Neural cell (in vitro differentiated cells): ENCODE measurements around the gene MALRD1. TPM values are rescaled to one million over a fixed set of nuclear protein-coding genes. Genes with fewer than 3 reads are reported as not detected.

Source experiments
- H2AFZ ChIP-seq: fragments of 200-600, 300-800 bp; sonication (generic), shearing (Covaris generic); 2 replicates; pipeline ENCODE4 v1.6.0; 2014; ENCODE audit warnings: low read depth, mild to moderate bottlenecking, antibody characterized with exemption, low read length, moderate library complexity
- H3F3A ChIP-seq: fragments of 200-600 bp; shearing (Covaris generic); 2 replicates; pipeline ENCODE4 v1.6.1; 2016; ENCODE audit warnings: mild to moderate bottlenecking, moderate library complexity, mixed read lengths, antibody characterized with exemption, low read length; ENCODE audit not compliant: insufficient read depth, poor library complexity, severe bottlenecking
- H3K27ac ChIP-seq: fragments of 200-600, 300-800 bp; sonication (generic), shearing (Covaris generic); 2 replicates; pipeline ENCODE4 v1.5.1; 2014; ENCODE audit warnings: mild to moderate bottlenecking, low read length, moderate library complexity
- H3K27me3 ChIP-seq: fragments of 300-800, 200-600 bp; sonication (generic), shearing (Covaris generic); 2 replicates; pipeline ENCODE4 v1.6.0; 2014; ENCODE audit warnings: mild to moderate bottlenecking, low read depth, low read length, moderate library complexity; ENCODE audit not compliant: insufficient read depth
- H3K36me3 ChIP-seq: fragments of 300-800, 200-600 bp; sonication (generic), shearing (Covaris generic); 2 replicates; pipeline ENCODE4 v1.5.1; 2014; ENCODE audit warnings: mild to moderate bottlenecking, antibody characterized with exemption, low read length, moderate library complexity; ENCODE audit not compliant: insufficient read depth
- H3K4me2 ChIP-seq: fragments of 300-800, 200-600 bp; sonication (generic), shearing (Covaris generic); 2 replicates; pipeline ENCODE4 v1.6.0; 2014; ENCODE audit warnings: mild to moderate bottlenecking, low read length
- H3K4me3 ChIP-seq: fragments of 300-800, 200-600 bp; sonication (generic), shearing (Covaris generic); 2 replicates; pipeline ENCODE4 v1.5.1; 2014; ENCODE audit warnings: mild to moderate bottlenecking, low read length, moderate library complexity
- H3K79me2 ChIP-seq: fragments of 200-600 bp; shearing (Covaris generic); replicated peaks from 2 replicates; pipeline ENCODE4 v1.6.0; 2014; ENCODE audit warnings: mild to moderate bottlenecking, low read length, moderate library complexity; ENCODE audit not compliant: insufficient read depth
- H3K9ac ChIP-seq: fragments of 300-800, 200-600 bp; sonication (generic), shearing (Covaris generic); 2 replicates; pipeline ENCODE4 v1.6.1; 2016; ENCODE audit warnings: mild to moderate bottlenecking, low read length, mixed read lengths
- H3K9me2 ChIP-seq: fragments of 200-600 bp; shearing (Covaris generic); 2 replicates; pipeline ENCODE4 v1.6.1; 2016; ENCODE audit warnings: mild to moderate bottlenecking, low read length, mixed read lengths; ENCODE audit not compliant: insufficient read depth
- H3K9me3 ChIP-seq: fragments of 200-600, 300-800 bp; sonication (generic), shearing (Covaris generic); 2 replicates; pipeline ENCODE4 v1.6.1; 2016; ENCODE audit warnings: mild to moderate bottlenecking, mixed run types, low read length, moderate library complexity, mixed read lengths
- H4K20me1 ChIP-seq: fragments of 200-600 bp; shearing (Covaris generic); 2 replicates; pipeline ENCODE4 v1.6.1; 2016; ENCODE audit warnings: mild to moderate bottlenecking, mixed run types; ENCODE audit not compliant: insufficient read depth
- EP300 ChIP-seq: fragments of 450-650 bp; conservative IDR thresholded peaks from 2 replicates; pipeline ENCODE4 v1.6.1; 2014; ENCODE audit warnings: antibody characterized with exemption, mild to moderate bottlenecking, moderate library complexity; ENCODE audit not compliant: poor library complexity, severe bottlenecking
- EZH2 ChIP-seq: fragments of 200-600, 300-800 bp; shearing (Covaris generic), sonication (generic); IDR thresholded peaks from 2 replicates; pipeline ENCODE4 v1.6.1; 2014; ENCODE audit warnings: antibody characterized with exemption, low read length, borderline replicate concordance, mild to moderate bottlenecking; ENCODE audit not compliant: insufficient read depth, poor library complexity, severe bottlenecking
- MXI1 ChIP-seq: fragments of 450-650 bp; conservative IDR thresholded peaks from 2 replicates; pipeline ENCODE4 v1.6.1; 2014; ENCODE audit warnings: antibody characterized with exemption, mild to moderate bottlenecking; ENCODE audit not compliant: poor library complexity, severe bottlenecking
- POLR2AphosphoS5 ChIP-seq: IDR thresholded peaks from 2 replicates; pipeline ENCODE4 v1.6.1; 2012
- RAD21 ChIP-seq: fragments of 450-650 bp; conservative IDR thresholded peaks from 2 replicates; pipeline ENCODE4 v1.6.1; 2014; ENCODE audit warnings: antibody characterized with exemption, mild to moderate bottlenecking, moderate library complexity
- REST ChIP-seq: IDR thresholded peaks from 2 replicates; pipeline ENCODE4 v1.6.1; 2012; ENCODE audit warnings: borderline replicate concordance
- SMC3 ChIP-seq: fragments of 450-650 bp; conservative IDR thresholded peaks from 2 replicates; pipeline ENCODE4 v1.6.1; 2014; ENCODE audit warnings: antibody characterized with exemption, mild to moderate bottlenecking, moderate library complexity; ENCODE audit not compliant: poor library complexity
- TAF1 ChIP-seq: IDR thresholded peaks from 2 replicates; pipeline ENCODE4 v1.6.1; 2012; ENCODE audit warnings: low read depth
- polyA plus RNA-seq: library from polyadenylated mRNA; depleted of rRNA; stranded (reverse); fragments of >200 nt; gene quantifications from 2 replicates; pipeline ENCODE4 v1.2.3, GENCODE V29; 2014
- TF ChIP-seq, protein P1 (sequence below): fragments of 450-650 bp; IDR thresholded peaks from 2 replicates; pipeline ENCODE4 v1.5.1; 2014; ENCODE audit warnings: antibody characterized with exemption, mild to moderate bottlenecking, moderate library complexity; ENCODE audit not compliant: poor library complexity, severe bottlenecking

MALRD1 gene
- polyA plus RNA-seq, 1 donor from 2014 or later = 0.21 TPM

DNA sequence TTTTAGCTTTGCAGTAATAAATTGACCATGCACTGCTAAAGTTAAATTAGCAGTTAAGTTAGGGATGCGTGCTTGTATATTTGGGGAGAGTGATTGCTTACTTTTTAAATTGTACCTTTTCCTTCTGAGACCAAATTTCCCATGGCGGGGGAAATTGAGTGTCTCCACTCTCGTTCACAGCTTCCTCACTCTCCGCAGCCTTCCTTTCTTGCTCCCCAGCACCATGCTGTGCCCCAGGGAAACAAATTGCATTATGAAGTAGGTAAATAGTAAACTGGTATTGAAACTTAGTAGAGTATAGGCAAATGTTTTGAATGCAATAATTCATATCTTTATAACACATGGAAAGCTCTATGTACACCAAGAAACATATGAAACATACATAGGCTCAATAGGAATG, 85.4 kb downstream of the MALRD1 start:
- Histone ChIP-seq H3K27ac (no peak overlapping the region), H4K20me1 (no peaks in the 10 kb centered on the region), H3K27me3 (no peaks in the 10 kb centered on the region), H3K4me3 (no peak overlapping the region), H3F3A (no peaks in the 10 kb centered on the region), H3K4me2 (no peak overlapping the region), H2AFZ (no peak overlapping the region), H3K36me3 (no peaks in the 10 kb centered on the region), H3K9me2 (no peaks in the 10 kb centered on the region), H3K9ac (no peak overlapping the region), H3K79me2 (no peaks in the 10 kb centered on the region), H3K9me3 (no peaks in the 10 kb centered on the region)
- TF ChIP-seq TAF1 = no peak
- TF ChIP-seq RAD21 = no peak
- TF ChIP-seq REST = no peak
- TF ChIP-seq SMC3 = no peak
- no peak for TF ChIP-seq EP300
- no peak for TF ChIP-seq POLR2AphosphoS5
- no peak for TF ChIP-seq EZH2
- no peak for TF ChIP-seq MXI1

DNA sequence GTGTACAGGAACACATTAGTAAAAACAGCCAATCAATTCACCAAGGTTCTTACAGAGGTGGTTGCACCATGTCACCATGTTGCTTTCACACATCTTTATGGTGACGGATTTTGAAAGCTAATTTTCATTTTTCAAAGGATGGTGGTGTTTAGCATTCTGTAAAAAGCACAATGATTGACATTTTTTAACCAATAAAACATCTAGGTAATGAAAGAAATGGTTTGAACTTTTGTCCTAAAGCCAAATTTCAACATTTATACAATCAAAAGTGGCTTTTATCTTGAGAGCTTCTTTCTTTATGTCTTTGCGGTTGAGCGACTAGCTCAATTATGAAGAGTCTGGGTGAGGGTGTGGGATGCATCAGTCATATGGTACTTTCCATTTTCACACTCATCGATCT, 94.4 kb downstream of the MALRD1 start:
- Histone ChIP-seq H3K36me3 (no peaks in the 10 kb centered on the region), H4K20me1 (no peaks in the 10 kb centered on the region), H3K4me3 (no peak overlapping the region), H3K27ac (no peak overlapping the region), H3K9me2 (no peaks in the 10 kb centered on the region), H3K27me3 (no peaks in the 10 kb centered on the region), H3K79me2 (no peaks in the 10 kb centered on the region), H3K9ac (no peak overlapping the region), H3K9me3 (no peaks in the 10 kb centered on the region), H3K4me2 (no peak overlapping the region), H2AFZ (no peak overlapping the region), H3F3A (no peaks in the 10 kb centered on the region)
- TF ChIP-seq, protein P1, sequence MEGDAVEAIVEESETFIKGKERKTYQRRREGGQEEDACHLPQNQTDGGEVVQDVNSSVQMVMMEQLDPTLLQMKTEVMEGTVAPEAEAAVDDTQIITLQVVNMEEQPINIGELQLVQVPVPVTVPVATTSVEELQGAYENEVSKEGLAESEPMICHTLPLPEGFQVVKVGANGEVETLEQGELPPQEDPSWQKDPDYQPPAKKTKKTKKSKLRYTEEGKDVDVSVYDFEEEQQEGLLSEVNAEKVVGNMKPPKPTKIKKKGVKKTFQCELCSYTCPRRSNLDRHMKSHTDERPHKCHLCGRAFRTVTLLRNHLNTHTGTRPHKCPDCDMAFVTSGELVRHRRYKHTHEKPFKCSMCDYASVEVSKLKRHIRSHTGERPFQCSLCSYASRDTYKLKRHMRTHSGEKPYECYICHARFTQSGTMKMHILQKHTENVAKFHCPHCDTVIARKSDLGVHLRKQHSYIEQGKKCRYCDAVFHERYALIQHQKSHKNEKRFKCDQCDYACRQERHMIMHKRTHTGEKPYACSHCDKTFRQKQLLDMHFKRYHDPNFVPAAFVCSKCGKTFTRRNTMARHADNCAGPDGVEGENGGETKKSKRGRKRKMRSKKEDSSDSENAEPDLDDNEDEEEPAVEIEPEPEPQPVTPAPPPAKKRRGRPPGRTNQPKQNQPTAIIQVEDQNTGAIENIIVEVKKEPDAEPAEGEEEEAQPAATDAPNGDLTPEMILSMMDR = no peak
- TF ChIP-seq SMC3 (no peak), POLR2AphosphoS5 (no peak)

DNA sequence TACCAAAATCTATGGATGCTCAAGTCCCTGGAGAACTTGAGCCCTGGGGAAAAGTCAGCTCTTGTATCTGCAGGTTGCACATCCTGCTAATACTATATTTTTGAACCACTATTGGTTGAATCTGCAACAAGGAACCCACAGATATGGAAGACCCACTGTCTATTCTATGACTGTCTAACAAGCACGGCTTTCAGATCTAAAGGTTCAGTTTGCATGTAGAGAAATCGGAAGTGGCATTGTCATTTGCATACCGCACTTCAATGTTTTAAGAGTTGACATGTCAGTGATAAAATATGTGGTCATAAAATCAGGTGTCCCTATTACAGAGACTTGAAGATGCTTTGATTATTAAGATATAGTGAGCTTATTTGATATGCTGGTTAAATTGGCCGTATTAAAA, 95.6 kb downstream of the MALRD1 start:
- Histone ChIP-seq H3K4me3 (no peak overlapping the region), H3K27ac (no peak overlapping the region), H3K27me3 (no peaks in the 10 kb centered on the region), H3K79me2 (no peaks in the 10 kb centered on the region), H3F3A (no peaks in the 10 kb centered on the region), H3K9me2 (no peaks in the 10 kb centered on the region), H4K20me1 (no peaks in the 10 kb centered on the region), H3K4me2 (no peak overlapping the region), H3K36me3 (no peaks in the 10 kb centered on the region), H3K9me3 (no peaks in the 10 kb centered on the region), H3K9ac (no peak overlapping the region), H2AFZ (no peak overlapping the region)
- no peak for TF ChIP-seq RAD21
- no peak for TF ChIP-seq POLR2AphosphoS5
- TF ChIP-seq EP300 = no peak
- no peak for TF ChIP-seq REST
- TF ChIP-seq TAF1 = no peak
